SK-N-SH treated with all-trans-retinoic acid at 6 μM for 48 hours (cell line): Measurements from ENCODE around the gene PIWIL4.

Source experiments
- CREB5 ChIP-seq: fragments of 250-450 bp; sonication (Bioruptor Pico); IDR thresholded peaks from 2 replicates; pipeline ENCODE4 v1.5.1; 2020; ENCODE audit warnings: low read depth, mild to moderate bottlenecking, moderate library complexity
- RARB ChIP-seq: fragments of 250-450 bp; sonication (Bioruptor Pico); IDR thresholded peaks from 2 replicates; pipeline ENCODE4 v1.8.0; 2021; ENCODE audit warnings: mild to moderate bottlenecking, moderate library complexity
- ZFP3 ChIP-seq: fragments of 250-450 bp; sonication (Bioruptor Pico); IDR thresholded peaks from 2 replicates; pipeline ENCODE4 v1.5.0; 2020; ENCODE audit warnings: mild to moderate bottlenecking, moderate library complexity
- ZNF70 ChIP-seq: fragments of 450-650 bp; formaldehyde crosslinking; IDR thresholded peaks from 2 replicates; pipeline ENCODE4 v1.5.0; 2020; ENCODE audit warnings: mild to moderate bottlenecking, moderate library complexity
- TF ChIP-seq, protein P1 (sequence below): fragments of 250-450 bp; sonication (Bioruptor Pico); IDR thresholded peaks from 2 replicates; pipeline ENCODE4 v1.5.0; 2020; ENCODE audit warnings: mild to moderate bottlenecking, moderate library complexity

DNA sequence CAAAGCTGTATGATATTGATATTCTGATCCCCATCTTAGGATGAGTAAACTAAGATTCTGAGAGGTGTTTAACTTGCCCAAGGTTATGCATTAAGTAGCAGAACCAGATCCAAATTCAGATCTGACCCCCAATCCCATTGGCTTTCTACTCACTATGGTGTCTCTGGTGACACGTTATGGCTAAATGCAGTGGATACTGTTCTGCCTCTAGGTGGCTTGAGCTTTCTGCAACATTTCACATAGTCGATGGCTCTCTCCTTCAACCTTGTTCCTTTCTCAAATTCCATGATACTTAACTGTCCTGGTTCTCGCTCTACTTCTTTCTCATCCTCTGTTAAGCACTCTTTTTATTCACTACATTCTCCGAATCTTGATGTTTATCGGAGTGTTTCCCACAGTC lies 45.5 kb upstream of the PIWIL4 start:
- no peak for TF ChIP-seq RARB
- TF ChIP-seq ZFP3 (CRISPR knock-in tag), result no peak
- no peak for TF ChIP-seq CREB5 (CRISPR knock-in tag)
- TF ChIP-seq, protein P1, sequence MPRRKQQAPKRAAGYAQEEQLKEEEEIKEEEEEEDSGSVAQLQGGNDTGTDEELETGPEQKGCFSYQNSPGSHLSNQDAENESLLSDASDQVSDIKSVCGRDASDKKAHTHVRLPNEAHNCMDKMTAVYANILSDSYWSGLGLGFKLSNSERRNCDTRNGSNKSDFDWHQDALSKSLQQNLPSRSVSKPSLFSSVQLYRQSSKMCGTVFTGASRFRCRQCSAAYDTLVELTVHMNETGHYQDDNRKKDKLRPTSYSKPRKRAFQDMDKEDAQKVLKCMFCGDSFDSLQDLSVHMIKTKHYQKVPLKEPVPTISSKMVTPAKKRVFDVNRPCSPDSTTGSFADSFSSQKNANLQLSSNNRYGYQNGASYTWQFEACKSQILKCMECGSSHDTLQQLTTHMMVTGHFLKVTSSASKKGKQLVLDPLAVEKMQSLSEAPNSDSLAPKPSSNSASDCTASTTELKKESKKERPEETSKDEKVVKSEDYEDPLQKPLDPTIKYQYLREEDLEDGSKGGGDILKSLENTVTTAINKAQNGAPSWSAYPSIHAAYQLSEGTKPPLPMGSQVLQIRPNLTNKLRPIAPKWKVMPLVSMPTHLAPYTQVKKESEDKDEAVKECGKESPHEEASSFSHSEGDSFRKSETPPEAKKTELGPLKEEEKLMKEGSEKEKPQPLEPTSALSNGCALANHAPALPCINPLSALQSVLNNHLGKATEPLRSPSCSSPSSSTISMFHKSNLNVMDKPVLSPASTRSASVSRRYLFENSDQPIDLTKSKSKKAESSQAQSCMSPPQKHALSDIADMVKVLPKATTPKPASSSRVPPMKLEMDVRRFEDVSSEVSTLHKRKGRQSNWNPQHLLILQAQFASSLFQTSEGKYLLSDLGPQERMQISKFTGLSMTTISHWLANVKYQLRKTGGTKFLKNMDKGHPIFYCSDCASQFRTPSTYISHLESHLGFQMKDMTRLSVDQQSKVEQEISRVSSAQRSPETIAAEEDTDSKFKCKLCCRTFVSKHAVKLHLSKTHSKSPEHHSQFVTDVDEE (CRISPR knock-in tag), result no peak
- TF ChIP-seq ZNF70, result no peak
